GM18868 (cell line): ENCODE data around the gene EIF1AD.
A peak's percentile ranks its signal among the peaks of the same experiment; 100 is the strongest.
"Not testable (repeated sequence)": the region's sequence is repeated elsewhere in the genome, so short reads cannot be mapped to it uniquely, and the experiment has no call there.

Experiments used
- ATAC-seq: cut with Tn5 transposase; IDR thresholded peaks from one replicate; pipeline ENCODE4 v1.9.1; 2021; ENCODE audit warnings: mild to moderate bottlenecking, moderate library complexity; ENCODE audit not compliant: unreplicated experiment

The EIF1AD gene

GRCh38 chr11:65973439-65974110 is 28.4 kb downstream of the EIF1AD start:
- no peak for ATAC-seq

DNA sequence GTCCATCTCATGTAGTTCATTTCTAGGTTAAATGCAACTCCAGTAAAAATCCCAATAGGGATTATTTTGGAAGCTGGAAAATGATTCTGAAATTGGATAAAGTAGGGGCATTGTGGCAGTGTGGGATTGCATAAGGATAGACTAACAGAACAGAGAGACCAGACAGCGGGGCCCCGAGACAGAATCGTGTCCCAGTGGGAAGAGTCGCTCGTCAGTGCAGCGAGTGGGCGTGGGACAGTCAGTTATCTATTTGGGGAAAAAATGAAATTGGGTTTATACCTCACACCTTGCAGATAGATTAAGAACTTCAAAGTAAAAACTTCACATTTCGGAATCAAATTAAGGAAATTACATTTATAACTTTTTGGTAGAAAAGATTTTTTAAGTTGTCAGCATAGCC is 29.8 kb downstream of the EIF1AD start:
- ATAC-seq = no peak

DNA sequence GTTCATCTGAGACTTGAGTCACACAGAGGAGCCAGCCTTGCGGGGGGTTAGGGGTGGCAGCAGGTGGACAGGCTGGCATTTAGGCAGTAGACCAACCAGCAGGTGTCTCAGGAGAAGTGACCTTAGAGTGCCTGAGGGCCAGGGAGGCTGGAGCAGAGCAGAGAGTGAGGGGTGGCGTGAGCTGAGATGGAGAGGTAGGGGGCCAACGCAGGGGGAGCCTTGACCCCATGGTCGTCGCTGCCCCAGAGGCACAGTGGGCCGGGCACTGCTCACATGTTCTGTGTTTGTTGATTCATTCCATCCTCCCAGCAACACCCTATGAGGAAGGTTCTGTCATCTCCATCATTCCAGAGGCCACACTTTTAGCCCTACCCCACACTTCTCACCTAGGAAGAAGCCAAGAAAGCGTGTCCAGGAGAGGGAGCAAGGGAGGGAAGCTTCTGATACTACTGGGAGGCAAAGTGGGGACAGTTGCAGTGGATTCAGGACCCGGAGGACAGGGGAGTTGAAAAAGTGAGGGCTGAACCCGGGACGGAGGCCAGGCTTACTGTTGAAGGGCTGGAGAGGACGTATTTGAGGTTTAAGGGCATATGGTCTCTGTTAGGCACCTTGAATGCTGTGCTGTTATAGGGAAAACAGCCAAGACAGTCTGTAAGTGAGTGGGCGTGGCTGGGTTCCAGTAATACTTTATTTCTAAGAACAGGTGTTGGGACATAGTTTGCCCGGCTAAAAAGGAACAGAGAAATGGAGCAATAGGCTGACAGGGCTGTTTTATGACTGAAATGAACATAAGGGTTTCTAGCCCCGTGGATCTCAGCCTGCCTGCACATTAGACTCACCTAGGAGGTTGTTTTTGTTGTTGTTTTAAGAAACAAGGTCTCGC is 33.1 kb downstream of the EIF1AD start:
- ATAC-seq = no peak

GRCh38 chr11:65967329-65967934 is 34.5 kb downstream of the EIF1AD start:
- no peak for ATAC-seq

- ATAC-seq = no peak
Measured at GRCh38 chr11:65965986-65966762, 35.8 kb downstream of the EIF1AD start.

DNA sequence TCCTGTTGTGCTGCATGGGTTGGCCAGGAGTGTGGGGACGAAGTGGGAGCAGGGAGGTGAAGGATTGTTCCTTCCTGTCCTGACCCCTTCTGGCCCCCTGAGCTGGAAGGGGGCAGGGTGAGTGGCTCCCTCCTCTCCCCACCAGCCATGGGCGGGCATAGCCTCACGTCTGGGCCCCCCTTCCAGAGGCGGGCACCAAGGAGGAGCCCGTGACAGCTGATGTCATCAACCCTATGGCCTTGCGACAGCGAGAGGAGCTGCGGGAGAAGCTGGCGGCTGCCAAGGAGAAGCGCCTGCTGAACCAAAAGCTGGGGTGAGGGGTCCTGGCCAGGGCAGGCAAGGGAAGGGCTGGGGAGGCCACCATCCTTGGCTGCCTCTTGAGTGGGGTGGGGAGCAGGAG is 37.1 kb downstream of the EIF1AD start:
- no peak for ATAC-seq

DNA sequence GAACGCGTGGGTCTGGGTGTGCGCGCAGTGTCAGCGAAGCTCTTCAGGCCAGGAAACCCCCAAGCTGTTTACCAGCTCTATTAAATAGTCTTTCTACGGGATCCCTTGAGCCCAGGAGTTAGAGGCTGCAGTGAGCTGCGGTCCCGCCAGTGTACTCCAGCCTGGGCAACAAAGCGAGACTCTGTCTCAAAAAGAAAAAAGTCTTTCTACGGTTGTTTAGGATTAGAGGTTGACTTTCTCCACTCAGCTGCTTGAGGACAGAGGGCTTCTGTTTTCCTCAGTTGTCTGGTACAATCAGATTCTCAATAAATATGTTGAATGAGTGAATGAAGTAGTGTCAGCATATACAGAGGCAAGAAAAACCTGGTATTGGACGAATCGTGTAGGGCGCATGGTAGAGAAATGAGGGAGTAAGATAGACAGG is 39.8 kb downstream of the EIF1AD start:
- no peak for ATAC-seq

GRCh38 chr11:65961267-65962140 is 40.5 kb downstream of the EIF1AD start, which contains the start of gene SART1:
TSS of gene SART1 (plus strand) at chr11:65961734. CDS start at chr11:65961781, 47 bp downstream.
- ATAC-seq = peak; percentile 88

GRCh38 chr11:65960824-65961266 is 41.1 kb downstream of the EIF1AD start:
- ATAC-seq = no peak

GRCh38 chr11:65958774-65959420 is 43.1 kb downstream of the EIF1AD start:
- no peak for ATAC-seq

GRCh38 chr11:65958291-65958690 is 43.7 kb downstream of the EIF1AD start:
- no peak for ATAC-seq

GRCh38 chr11:65954771-65955170 is 47.2 kb downstream of the EIF1AD start:
- ATAC-seq = no peak

GRCh38 chr11:65953471-65953870 is 48.5 kb downstream of the EIF1AD start:
- ATAC-seq = no peak

DNA sequence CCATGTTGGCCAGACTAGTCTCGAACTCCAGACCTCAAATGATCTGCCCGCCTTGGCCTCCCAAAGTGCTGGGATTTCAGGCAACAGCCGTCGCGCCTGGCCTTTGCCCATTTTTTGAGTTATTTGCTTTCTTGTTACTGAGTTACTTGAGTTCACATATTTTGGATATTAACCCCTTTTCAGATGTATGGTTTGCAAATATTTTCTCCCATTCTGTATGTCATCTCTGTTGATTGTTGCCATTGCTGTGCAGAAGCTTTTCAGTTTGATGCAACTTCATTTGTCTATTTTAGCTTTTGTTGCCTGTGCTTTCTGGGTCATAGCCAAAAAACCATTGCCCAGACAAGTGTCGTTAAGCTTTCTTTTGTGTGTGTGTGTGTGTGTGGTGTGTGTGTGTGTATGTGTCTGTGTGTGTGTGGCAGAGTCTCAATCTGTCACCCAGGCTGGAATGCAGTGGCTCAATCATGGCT is 49.9 kb downstream of the EIF1AD start:
- ATAC-seq = no peak

- not testable (repeated sequence) for ATAC-seq
Measured at GRCh38 chr11:65951641-65952040, 50.3 kb downstream of the EIF1AD start.

DNA sequence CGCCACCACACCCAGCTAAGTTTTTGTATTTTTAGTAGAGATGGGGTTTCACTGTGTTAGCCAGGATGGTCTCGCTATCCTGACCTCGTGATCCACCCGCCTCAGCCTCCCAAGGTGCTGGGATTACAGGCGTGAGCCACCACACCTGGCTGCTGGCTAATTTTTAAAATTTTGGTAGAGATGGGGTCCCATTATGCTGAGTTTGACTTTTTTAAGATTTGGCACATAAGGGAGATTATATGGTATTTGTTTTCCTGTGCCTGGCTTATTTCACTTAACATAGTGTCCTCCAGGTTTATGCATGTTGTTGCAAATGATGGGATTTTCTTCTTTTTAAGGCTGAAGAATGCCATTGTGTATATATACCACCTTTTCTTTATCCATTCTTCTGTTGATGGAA is 51.2 kb downstream of the EIF1AD start:
- ATAC-seq = not testable (repeated sequence)

GRCh38 chr11:65947603-65948125 is 54.3 kb downstream of the EIF1AD start:
- no peak for ATAC-seq

GRCh38 chr11:65947133-65947532 is 54.8 kb downstream of the EIF1AD start:
- no peak for ATAC-seq

- ATAC-seq = no peak
Measured at GRCh38 chr11:65946655-65947054, 55.3 kb downstream of the EIF1AD start.
